K562 (cell line): ENCODE results near the gene SPAG4. TPM values are rescaled to one million over a fixed set of nuclear protein-coding genes. Genes with fewer than 3 reads are reported as not detected.
A peak's percentile ranks its signal among the peaks of the same experiment; 100 is the strongest.

ENCODE experiments used
- ATAC-seq: fragments of 200-7000 bp; cut with Tn5 transposase; 3 replicates; pipeline ENCODE4 v1.9.1; 2020; ENCODE audit warnings: moderate library complexity
- BruUV-seq: library from RNA; stranded (reverse); fragments of 400-500 nt; replicated peaks from 2 replicates; lab custom pipeline; 2021; lab: Mats Ljungman, UMichigan
- CTCF ChIA-PET: fragments of 300-600 bp; formaldehyde crosslinking; extraction: SDS; loops from one replicate; lab custom pipeline; 2021; ENCODE audit warnings: low intra/inter-chr PET ratio; lab: Yijun Ruan, JAX
- POLR2A ChIA-PET: fragments of 300-600, 350-650 bp; sonication (Branson Sonifier 250); formaldehyde crosslinking; extraction: SDS; loops from one replicate; lab custom pipeline; 2021; ENCODE audit warnings: antibody characterized with exemption, inconsistent platforms; lab: Yijun Ruan, JAX
- DNase-seq, 4 experiments: peaks; one replicate each; pipeline versions ENCODE4 v3.0.0 to v3.0.0-alpha.2; 2011 to 2018; ENCODE audit warnings: low spot score in 3 of 4, mixed read lengths in 3 of 4; ENCODE audit errors: extremely low read depth in 1 of 4
- FAIRE-seq: peaks from 2 replicates; lab custom pipeline; 2011; peaks lifted over from hg19 to GRCh38; lab: Jason Lieb, UNC
- H2AFZ ChIP-seq: 2 replicates; pipeline ENCODE4 v1.6.0; 2011; ENCODE audit warnings: low read depth, low read length, control low read depth, inconsistent platforms
- H3K27ac ChIP-seq: fragments of 200-600 bp; 3 replicates; pipeline ENCODE4 v1.8.0; 2011; ENCODE audit warnings: low read depth, mild to moderate bottlenecking, control low read depth, inconsistent platforms, low read length, moderate library complexity, mixed read lengths; ENCODE audit errors: extremely low read depth
- H3K27me3 ChIP-seq, 2 experiments: fragments of 300-600 bp in 1 of 2; 2 replicates in 1 of 2; 3 replicates in 1 of 2; pipeline versions ENCODE4 v1.6.0 to v1.8.0; 2011; ENCODE audit warnings: inconsistent platforms in 2 of 2, low read length in 2 of 2, mild to moderate bottlenecking in 1 of 2, mixed read lengths in 1 of 2, moderate library complexity in 1 of 2; ENCODE audit not compliant: control insufficient read depth in 2 of 2, insufficient read depth in 2 of 2
- H3K36me3 ChIP-seq: fragments of 300-600 bp; 3 replicates; pipeline ENCODE4 v1.8.0; 2011; ENCODE audit warnings: mild to moderate bottlenecking, low read length, inconsistent platforms; ENCODE audit not compliant: control insufficient read depth, insufficient read depth
- H3K4me1 ChIP-seq, 2 experiments: fragments of 200-600 bp in 1 of 2; replicated peaks in 1 of 2; 2 replicates in 1 of 2; 3 replicates in 1 of 2; pipeline versions ENCODE4 v1.5.1 to v1.8.0; 2011; ENCODE audit warnings: inconsistent platforms in 2 of 2, low read length in 2 of 2, mild to moderate bottlenecking in 1 of 2, mixed read lengths in 1 of 2, moderate library complexity in 1 of 2; ENCODE audit not compliant: control insufficient read depth in 2 of 2, insufficient read depth in 2 of 2
- H3K4me2 ChIP-seq: 2 replicates; pipeline ENCODE4 v1.6.1; 2011; ENCODE audit warnings: low read length, control low read depth, inconsistent platforms, mixed read lengths; ENCODE audit not compliant: insufficient read depth
- H3K4me3 ChIP-seq: fragments of 200-600 bp; sonication (generic), shearing (Covaris generic); 2 replicates; pipeline ENCODE4 v1.5.1; 2016; ENCODE audit warnings: control low read depth, inconsistent platforms
- H3K79me2 ChIP-seq: fragments of 200-600 bp; 3 replicates; pipeline ENCODE4 v1.8.0; 2011; ENCODE audit warnings: low read length, inconsistent platforms; ENCODE audit not compliant: control insufficient read depth, insufficient read depth
- H3K9ac ChIP-seq, 2 experiments: 2 replicates each; pipeline versions ENCODE4 v1.6.0 to v1.6.1; 2011; ENCODE audit warnings: low read depth in 2 of 2, low read length in 2 of 2, control low read depth in 1 of 2, inconsistent platforms in 1 of 2, mild to moderate bottlenecking in 1 of 2, mixed read lengths in 1 of 2; ENCODE audit not compliant: insufficient read depth in 1 of 2
- H3K9me1 ChIP-seq: one replicate; pipeline ENCODE4 v1.6.0; 2011; ENCODE audit warnings: inconsistent platforms, mild to moderate bottlenecking, low read length, moderate library complexity; ENCODE audit not compliant: control insufficient read depth, insufficient read depth
- H3K9me3 ChIP-seq: replicated peaks from 2 replicates; pipeline ENCODE4 v1.5.1; 2011; ENCODE audit warnings: low read depth, low read length, inconsistent platforms; ENCODE audit not compliant: control insufficient read depth, insufficient read depth
- H4K20me1 ChIP-seq: replicated peaks from 2 replicates; pipeline ENCODE4 v1.6.1; 2011; ENCODE audit warnings: low read length, inconsistent platforms, mixed read lengths; ENCODE audit not compliant: control insufficient read depth, insufficient read depth
- FOXK1 ChIP-seq: sonication (generic); formaldehyde crosslinking; IDR thresholded peaks from 2 replicates; pipeline ENCODE4 v1.8.0; 2022; ENCODE audit warnings: missing genetic modification reagents, mild to moderate bottlenecking, borderline replicate concordance
- MCM2 ChIP-seq: fragments of 450-650 bp; IDR thresholded peaks from 2 replicates; pipeline ENCODE4 v1.6.1; 2017; ENCODE audit warnings: low read depth, mild to moderate bottlenecking
- NRF1 ChIP-seq, 2 experiments: fragments of 450-650 bp; IDR thresholded peaks in 1 of 2; conservative IDR thresholded peaks in 1 of 2; 2 replicates each; pipeline ENCODE4 v1.6.1; 2014; ENCODE audit warnings: mild to moderate bottlenecking in 2 of 2
- SMARCE1 ChIP-seq: fragments of 450-650 bp; IDR thresholded peaks from 2 replicates; pipeline ENCODE4 v1.7.1; 2016; ENCODE audit warnings: mild to moderate bottlenecking
- WGBS: fragments of 100-300 bp; shearing (Covaris generic); methylation state at CpG from one replicate; pipeline ENCODE4 v1.1.6; 2016; ENCODE audit warnings: low coverage, mixed read lengths; ENCODE audit not compliant: insufficient coverage; ENCODE audit errors: missing lambda C conversion rate; 5-methylcytosine and 5-hydroxymethylcytosine counted together
- in situ Hi-C: fragments of 300-500 bp; cut with MboI; formaldehyde crosslinking; loops from 4 replicates; pipeline ENCODE4 v1.15.0; 2018; ENCODE audit warnings: inconsistent platforms, mixed read lengths
- intact Hi-C: fragments of 100-400 bp; cut with micrococcal nuclease; formaldehyde crosslinking; loops from 2 replicates; pipeline ENCODE4 v1.14.2; 2022
- polyA plus RNA-seq, 8 experiments: library from polyadenylated mRNA; depleted of rRNA in 4 of 8; stranded (reverse) in 5 of 8; unstranded in 3 of 8; fragments of >200 nt; fragmentation: Nextera tagmentation in 2 of 8; fragmentation: Illumina TruSeq in 1 of 8; extraction: Ambion mirVana in 2 of 8; extraction: Trizol in 1 of 8; gene quantifications; 2 replicates each; pipeline versions ENCODE4 v1.2.1 to v1.2.3, GENCODE V29; 2011 to 2014; ENCODE audit warnings: inconsistent platforms in 1 of 8, missing spikeins in 1 of 8
- total RNA-seq, 7 experiments: library from RNA; depleted of rRNA in 6 of 7; stranded (reverse); fragments of >200 nt in 6 of 7; fragmentation: Illumina TruSeq in 2 of 7; extraction: Trizol in 2 of 7; gene quantifications; 2 replicates each; pipeline versions ENCODE4 v1.2.1 to v1.2.3, GENCODE V29; 2011 to 2021; ENCODE audit warnings: low replicate concordance in 1 of 7
- TF ChIP-seq, protein P1 (sequence below): sonication (generic); formaldehyde crosslinking; IDR thresholded peaks from 2 replicates; pipeline ENCODE4 v1.8.0; 2022; ENCODE audit warnings: missing genetic modification reagents, mild to moderate bottlenecking, borderline replicate concordance

Gene SPAG4
- total and polyA plus RNA-seq, 9 of the 15 experiments (the other 6 are each of a cell fraction or from before 2014, with no cell fraction given) = 1.6 to 11.4 (median 4.6) TPM

DNA sequence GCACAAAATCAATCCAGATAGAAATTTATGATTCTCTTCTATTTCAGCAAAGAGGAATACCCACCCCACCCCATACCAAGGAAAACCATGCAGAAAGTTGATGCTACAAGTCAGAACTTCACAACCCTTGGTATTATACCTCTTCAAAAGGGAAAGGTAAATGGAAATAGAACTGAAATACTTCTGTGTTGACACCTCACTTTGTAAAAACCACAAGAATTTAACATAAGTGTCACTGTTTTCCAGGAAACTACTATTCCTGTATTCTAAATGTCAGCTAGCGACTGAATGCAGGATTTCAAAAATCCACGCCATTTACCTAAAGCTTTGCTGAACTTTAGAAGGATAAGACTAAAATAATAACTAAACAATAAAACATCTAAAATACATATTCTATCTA is 45.4 kb downstream of the SPAG4 start:
- no TSS peak for BruUV-seq
- Histone ChIP-seq H4K20me1 (peaks cover 46% of the 10 kb centered on the region), H3K9me1 (no peaks in the 10 kb centered on the region), H3K4me2 (peak overlapping the region; percentile 89), H3K9me3 (no peaks in the 10 kb centered on the region), H3K79me2 (peaks cover 91% of the 10 kb centered on the region), H3K27me3 (no peaks in the 10 kb centered on the region), H2AFZ (no peak overlapping the region), H3K4me3 (peak overlapping the region; percentile 57; the same call in 1 of the 2 replicates), H3K27ac (no peak overlapping the region), H3K4me1 (peaks cover 22 to 24% of the 10 kb centered on the region in 2 experiments; a peak in 4 of 5 replicates), H3K36me3 (peaks cover 17% of the 10 kb centered on the region; the same call in 2 of the 3 replicates), H3K9ac (peak overlapping the region in 1 of 2 experiments; percentile 92; a peak in 2 of 4 replicates)
- ATAC-seq (no peak), DNase-seq (no peak), FAIRE-seq (peak; percentile 6)
- 25% methylated on average over 2 of the region's 2 CpGs for WGBS
- in situ Hi-C loops (no loop called here), intact Hi-C loops (loop anchor here (5.0 kb wide), 1 partner anchor 44 kb away; the partner anchor contains the start of gene SPAG4)
- ChIA-PET POLR2A (interaction anchor here (0.9 to 1.5 kb wide), 5 partner anchors 19 to 163 kb away, joined by 3 to 4 read pairs (median 3); partner anchors contain the start of gene RBM39), CTCF (no interaction called here)
- TF ChIP-seq, protein P1, sequence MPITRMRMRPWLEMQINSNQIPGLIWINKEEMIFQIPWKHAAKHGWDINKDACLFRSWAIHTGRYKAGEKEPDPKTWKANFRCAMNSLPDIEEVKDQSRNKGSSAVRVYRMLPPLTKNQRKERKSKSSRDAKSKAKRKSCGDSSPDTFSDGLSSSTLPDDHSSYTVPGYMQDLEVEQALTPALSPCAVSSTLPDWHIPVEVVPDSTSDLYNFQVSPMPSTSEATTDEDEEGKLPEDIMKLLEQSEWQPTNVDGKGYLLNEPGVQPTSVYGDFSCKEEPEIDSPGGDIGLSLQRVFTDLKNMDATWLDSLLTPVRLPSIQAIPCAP (CRISPR knock-in tag) = no peak
- TF ChIP-seq MCM2 = no peak
- no peak for TF ChIP-seq FOXK1 (CRISPR knock-in tag)
- TF ChIP-seq NRF1 (conservative IDR thresholded peaks at IDR 0.05 in 1 of 2, IDR thresholded peaks at IDR 0.05 in 1 of 2) = no peak
- no peak for TF ChIP-seq SMARCE1
